ENCODE measurements around the gene MOCS1. TPM values are rescaled to one million over a fixed set of nuclear protein-coding genes. Genes with fewer than 3 reads are reported as not detected.

The MOCS1 gene
- total and polyA plus RNA-seq, 2 experiments from 2014 or later = 12.4 to 18.9 TPM

DNA sequence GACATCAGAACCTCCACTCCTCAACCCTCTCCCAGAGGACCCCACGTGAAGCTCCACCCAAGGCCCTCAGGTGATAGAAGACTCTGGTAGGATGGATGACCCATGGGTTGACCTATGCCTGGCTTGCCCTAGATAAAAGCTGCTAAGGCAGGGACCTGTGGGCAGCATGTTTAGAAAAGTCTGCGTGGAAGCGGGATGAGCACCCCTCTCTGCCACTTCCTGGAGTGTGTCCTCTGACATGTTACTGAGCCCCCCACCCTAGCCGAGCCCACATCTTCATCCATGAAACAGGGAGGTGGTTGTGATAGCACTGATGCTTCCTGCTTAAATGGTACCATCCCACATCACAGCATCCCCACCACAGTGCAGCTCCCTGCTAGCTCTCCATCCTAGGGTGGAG lies 21.8 kb downstream of the MOCS1 start:
- no peaks in the 10 kb centered on the region for H3K36me3 ChIP-seq
- no peaks in the 10 kb centered on the region for H3K9me3 ChIP-seq (ENCODE audit: low read depth)
- H3K27me3 ChIP-seq = no peaks in the 10 kb centered on the region
- DNase-seq (ENCODE audit: low read depth in 1 of 2, low spot score in 1 of 2) = no peak
- no peak overlapping the region for H3K27ac ChIP-seq
- H3K4me3 ChIP-seq = no peak overlapping the region
- TF ChIP-seq, protein P1, sequence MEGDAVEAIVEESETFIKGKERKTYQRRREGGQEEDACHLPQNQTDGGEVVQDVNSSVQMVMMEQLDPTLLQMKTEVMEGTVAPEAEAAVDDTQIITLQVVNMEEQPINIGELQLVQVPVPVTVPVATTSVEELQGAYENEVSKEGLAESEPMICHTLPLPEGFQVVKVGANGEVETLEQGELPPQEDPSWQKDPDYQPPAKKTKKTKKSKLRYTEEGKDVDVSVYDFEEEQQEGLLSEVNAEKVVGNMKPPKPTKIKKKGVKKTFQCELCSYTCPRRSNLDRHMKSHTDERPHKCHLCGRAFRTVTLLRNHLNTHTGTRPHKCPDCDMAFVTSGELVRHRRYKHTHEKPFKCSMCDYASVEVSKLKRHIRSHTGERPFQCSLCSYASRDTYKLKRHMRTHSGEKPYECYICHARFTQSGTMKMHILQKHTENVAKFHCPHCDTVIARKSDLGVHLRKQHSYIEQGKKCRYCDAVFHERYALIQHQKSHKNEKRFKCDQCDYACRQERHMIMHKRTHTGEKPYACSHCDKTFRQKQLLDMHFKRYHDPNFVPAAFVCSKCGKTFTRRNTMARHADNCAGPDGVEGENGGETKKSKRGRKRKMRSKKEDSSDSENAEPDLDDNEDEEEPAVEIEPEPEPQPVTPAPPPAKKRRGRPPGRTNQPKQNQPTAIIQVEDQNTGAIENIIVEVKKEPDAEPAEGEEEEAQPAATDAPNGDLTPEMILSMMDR (IDR thresholded peaks at IDR 0.05; ENCODE audit: low read depth, low read length) = no peak
- peaks cover 4% of the 10 kb centered on the region for H3K4me1 ChIP-seq (ENCODE audit: low read depth)

- Histone ChIP-seq H3K9me3 (ENCODE audit: low read depth) (no peaks in the 10 kb centered on the region), H3K4me3 (no peak overlapping the region), H3K36me3 (no peaks in the 10 kb centered on the region), H3K27ac (no peak overlapping the region), H3K4me1 (ENCODE audit: low read depth) (peaks cover 4% of the 10 kb centered on the region), H3K27me3 (no peaks in the 10 kb centered on the region)
- TF ChIP-seq, protein P1 (IDR thresholded peaks at IDR 0.05; ENCODE audit: low read depth, low read length) = no peak
- DNase-seq (ENCODE audit: low read depth in 1 of 2, low spot score in 1 of 2) = no peak
Observed at GRCh38 chr6:39911513-39912125, 22.6 kb downstream of the MOCS1 start.

DNA sequence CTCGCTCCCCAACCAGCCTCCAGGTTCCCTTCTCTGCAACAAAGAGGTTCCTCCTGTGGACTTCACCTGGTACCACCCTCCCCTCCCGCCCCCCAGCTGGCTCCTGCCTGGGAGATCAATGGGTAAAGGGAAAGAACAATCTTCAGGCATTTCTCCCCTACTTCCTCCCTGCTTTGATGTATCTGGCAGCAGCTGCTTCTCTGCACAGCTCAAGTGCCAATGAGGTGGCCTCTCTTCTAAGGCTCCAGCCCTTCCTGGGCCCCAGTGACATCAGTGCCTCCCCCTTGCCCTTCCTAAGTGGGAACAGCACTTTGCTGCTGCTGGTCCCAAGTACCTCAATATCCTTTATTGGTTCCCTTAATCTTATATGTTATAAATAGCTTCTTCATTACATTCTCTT lies 23.5 kb downstream of the MOCS1 start:
- no peak for DNase-seq (ENCODE audit: low read depth in 1 of 2, low spot score in 1 of 2)
- Histone ChIP-seq H3K4me1 (ENCODE audit: low read depth) (peaks cover 4% of the 10 kb centered on the region), H3K27ac (no peak overlapping the region), H3K9me3 (ENCODE audit: low read depth) (no peaks in the 10 kb centered on the region), H3K4me3 (no peak overlapping the region), H3K36me3 (no peaks in the 10 kb centered on the region), H3K27me3 (no peaks in the 10 kb centered on the region)
- TF ChIP-seq, protein P1 (IDR thresholded peaks at IDR 0.05; ENCODE audit: low read depth, low read length) = no peak

DNA sequence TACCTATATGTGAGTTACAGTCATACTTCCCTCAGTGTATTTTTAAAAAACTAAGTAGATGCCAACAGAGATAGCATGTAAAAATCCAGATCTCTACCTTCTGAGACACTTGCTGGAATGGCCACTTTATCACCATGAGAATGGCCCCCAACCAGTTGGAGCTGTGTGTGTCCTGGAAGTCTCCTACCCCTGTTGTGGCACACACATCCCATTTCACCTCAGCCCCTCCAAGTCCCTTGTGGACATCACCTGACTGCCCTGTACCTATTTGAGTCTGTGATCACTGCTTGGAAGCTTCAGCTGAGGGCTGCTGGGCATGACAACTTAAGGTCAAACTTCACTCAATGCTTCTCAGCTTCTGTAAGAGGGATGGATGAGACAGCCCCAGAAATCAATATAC lies 24.1 kb downstream of the MOCS1 start:
- no peaks in the 10 kb centered on the region for H3K36me3 ChIP-seq
- TF ChIP-seq, protein P1 (IDR thresholded peaks at IDR 0.05; ENCODE audit: low read depth, low read length) = no peak
- DNase-seq (ENCODE audit: low read depth in 1 of 2, low spot score in 1 of 2) = no peak
- no peak overlapping the region for H3K27ac ChIP-seq
- peaks cover 4% of the 10 kb centered on the region for H3K4me1 ChIP-seq (ENCODE audit: low read depth)
- no peaks in the 10 kb centered on the region for H3K9me3 ChIP-seq (ENCODE audit: low read depth)
- no peaks in the 10 kb centered on the region for H3K27me3 ChIP-seq
- no peak overlapping the region for H3K4me3 ChIP-seq

- no peak overlapping the region for H3K4me3 ChIP-seq
- TF ChIP-seq, protein P1 (IDR thresholded peaks at IDR 0.05; ENCODE audit: low read depth, low read length) = no peak
- H3K9me3 ChIP-seq (ENCODE audit: low read depth) = no peaks in the 10 kb centered on the region
- H3K27ac ChIP-seq = no peak overlapping the region
- H3K4me1 ChIP-seq (ENCODE audit: low read depth) = peaks cover 4% of the 10 kb centered on the region
- no peaks in the 10 kb centered on the region for H3K36me3 ChIP-seq
- no peak for DNase-seq (ENCODE audit: low read depth in 1 of 2, low spot score in 1 of 2)
- no peaks in the 10 kb centered on the region for H3K27me3 ChIP-seq
Observed at GRCh38 chr6:39909701-39910100, 24.6 kb downstream of the MOCS1 start.

Measured in cardiac muscle cell (in vitro differentiated cells and primary cell).